HG02571 (cell line): ENCODE results near the gene C2orf76.
A peak's percentile ranks its signal among the peaks of the same experiment; 100 is the strongest.
"Not testable (repeated sequence)": the region's sequence is repeated elsewhere in the genome, so short reads cannot be mapped to it uniquely, and the experiment has no call there.

ENCODE experiments used
- ATAC-seq: cut with Tn5 transposase; IDR thresholded peaks from one replicate; pipeline ENCODE4 v1.9.1; 2021; ENCODE audit warnings: mild to moderate bottlenecking, moderate library complexity; ENCODE audit not compliant: unreplicated experiment

Gene C2orf76

GRCh38 chr2:119366649-119367471 is at the start of gene C2orf76, which contains the start of gene DBI:
C2orf76 (minus strand) TSS chr2:119366834; CDS start chr2:119339959, 26,875 bp downstream.
DBI (plus strand) TSS chr2:119366977; CDS start chr2:119367052, 75 bp downstream.
- ATAC-seq: peak; percentile 96

- ATAC-seq: no peak
These were observed 49.0 kb upstream of the C2orf76 start for GRCh38 chr2:119415630-119416029.

GRCh38 chr2:119414894-119415293 is 48.3 kb upstream of the C2orf76 start:
- ATAC-seq: no peak

- ATAC-seq: no peak
These were observed 42.9 kb upstream of the C2orf76 start for GRCh38 chr2:119409506-119409905.

GRCh38 chr2:119408221-119408619 is 41.6 kb upstream of the C2orf76 start:
- no peak for ATAC-seq

GRCh38 chr2:119407430-119408220 is 41.0 kb upstream of the C2orf76 start:
- ATAC-seq: peak; percentile 62

- ATAC-seq: no peak
These were observed 38.5 kb upstream of the C2orf76 start for GRCh38 chr2:119405151-119405550.

- ATAC-seq: not testable (repeated sequence)
These were observed 37.0 kb upstream of the C2orf76 start for GRCh38 chr2:119403618-119404017.

- no peak for ATAC-seq
These were observed 36.3 kb upstream of the C2orf76 start for GRCh38 chr2:119402645-119403560.

GRCh38 chr2:119402106-119402505 is 35.5 kb upstream of the C2orf76 start:
- ATAC-seq: no peak

- no peak for ATAC-seq
These were observed 30.6 kb upstream of the C2orf76 start for GRCh38 chr2:119397196-119397595.

GRCh38 chr2:119393971-119394748 is 27.5 kb upstream of the C2orf76 start:
- ATAC-seq: no peak

GRCh38 chr2:119389615-119390306 is 23.1 kb upstream of the C2orf76 start:
- ATAC-seq: no peak

GRCh38 chr2:119387381-119388129 is 20.9 kb upstream of the C2orf76 start:
- peak; percentile 74 for ATAC-seq

- ATAC-seq: no peak
These were observed 18.8 kb upstream of the C2orf76 start for GRCh38 chr2:119385466-119385865.

GRCh38 chr2:119384971-119385370 is 18.3 kb upstream of the C2orf76 start:
- ATAC-seq: no peak

GRCh38 chr2:119383410-119384140 is 16.9 kb upstream of the C2orf76 start:
- ATAC-seq: no peak

- no peak for ATAC-seq
These were observed 11.9 kb upstream of the C2orf76 start for GRCh38 chr2:119378566-119378965.
